Lung (tissue), 12 donors: ENCODE measurements around the gene TRIM63. TPM values are rescaled to one million over a fixed set of nuclear protein-coding genes. Genes with fewer than 3 reads are reported as not detected.

Experiments used
- ATAC-seq: fragments of 200-7000 bp; cut with Tn5 transposase; one replicate; pipeline ENCODE4 v1.9.1; 2020; ENCODE audit warnings: moderate number of reproducible peaks; ENCODE audit not compliant: insufficient read depth, low FRiP score
- DNase-seq, 3 donors: peaks; one replicate each; pipeline ENCODE4 v3.0.0-alpha.2; 2013 to 2017
- H3K27ac ChIP-seq, 2 donors: one replicate each; pipeline ENCODE4 v1.5.1; 2013; ENCODE audit warnings: mild to moderate bottlenecking in 2 of 2, moderate library complexity in 2 of 2, control low read depth in 1 of 2, inconsistent platforms in 1 of 2, low read depth in 1 of 2, low read length in 1 of 2
- H3K27me3 ChIP-seq, 3 donors: one replicate each; pipeline ENCODE4 v1.5.1; 2013; ENCODE audit warnings: low read length in 2 of 3; ENCODE audit not compliant: control insufficient read depth in 3 of 3, insufficient read depth in 3 of 3
- H3K36me3 ChIP-seq, 4 donors: one replicate each; pipeline ENCODE4 v1.5.1; 2013; ENCODE audit warnings: low read length in 4 of 4, mild to moderate bottlenecking in 1 of 4, moderate library complexity in 1 of 4; ENCODE audit not compliant: control insufficient read depth in 4 of 4, insufficient read depth in 4 of 4
- H3K4me1 ChIP-seq, 5 donors: one replicate each; pipeline ENCODE4 v1.5.1; 2013; ENCODE audit warnings: low read length in 5 of 5, mild to moderate bottlenecking in 2 of 5, moderate library complexity in 1 of 5; ENCODE audit not compliant: control insufficient read depth in 5 of 5, insufficient read depth in 5 of 5
- H3K4me3 ChIP-seq: one replicate; pipeline ENCODE4 v1.5.1; 2013; ENCODE audit warnings: mild to moderate bottlenecking, control low read depth, moderate library complexity
- H3K9ac ChIP-seq, 2 donors: one replicate each; pipeline ENCODE4 v1.5.1; 2013; ENCODE audit warnings: low read length in 2 of 2, control low read depth in 1 of 2; ENCODE audit not compliant: insufficient read depth in 1 of 2
- H3K9me3 ChIP-seq, 4 donors: one replicate each; pipeline ENCODE4 v1.5.1; 2013; ENCODE audit warnings: low read length in 3 of 4, mild to moderate bottlenecking in 1 of 4, moderate library complexity in 1 of 4; ENCODE audit not compliant: control insufficient read depth in 4 of 4, insufficient read depth in 3 of 4
- CTCF ChIP-seq: IDR thresholded peaks from 2 replicates; pipeline ENCODE4 v1.5.1; 2012; ENCODE audit warnings: mild to moderate bottlenecking; ENCODE audit errors: control extremely low read depth, extremely low read depth
- WGBS, 2 donors: extraction: QIAGEN DNeasy Blood & Tissue Kit; methylation state at CpG; one replicate each; pipeline ENCODE4 v1.1.7; 2013; 5-methylcytosine and 5-hydroxymethylcytosine counted together
- polyA plus RNA-seq, 2 donors: library from polyadenylated mRNA; stranded (reverse); fragments of 200-250 nt; gene quantifications; one replicate each; pipeline ENCODE4 v1.2.1, GENCODE V29; 2013
- total RNA-seq, 2 donors: library from RNA; depleted of rRNA in 1 of 2; stranded (reverse); fragments of >200 nt in 1 of 2; gene quantifications; one replicate each; pipeline ENCODE4 v1.2.1, GENCODE V29; 2014 to 2021
- donor health status: control.
- donor health status: control.
- donor health status: Bipolar disorder and iron deficiency.
- donor health status: healthy.
- donor health status: DM: yes; HTN: yes; CAD: no.

Gene TRIM63
- total and polyA plus RNA-seq, 4 donors = 0.12 to 0.31 (median 0.19) TPM

GRCh38 chr1:26023009-26023408 lies 44.4 kb downstream of the TRIM63 start:
- Histone ChIP-seq H3K9me3 (no peaks in the 10 kb centered on the region), H3K4me1 (peaks cover 0 to 13% (median 0%) of the 10 kb centered on the region in 5 donors), H3K27ac (peak overlapping the region in 1 of 2 donors; percentile 51), H3K36me3 (no peaks in the 10 kb centered on the region), H3K4me3 (no peak overlapping the region), H3K9ac (no peak overlapping the region), H3K27me3 (no peaks in the 10 kb centered on the region)
- TF ChIP-seq CTCF = no peak
- ATAC-seq (no peak), DNase-seq (no peak)
- WGBS, 2 donors = 87 to 93% methylated on average over 13 of the region's 13 CpGs

- DNase-seq (no peak), ATAC-seq (no peak)
- WGBS, 2 donors = 80 to 89% methylated on average over 8 of the region's 8 CpGs
- Histone ChIP-seq H3K27me3 (no peaks in the 10 kb centered on the region), H3K36me3 (no peaks in the 10 kb centered on the region), H3K9me3 (no peaks in the 10 kb centered on the region), H3K4me3 (no peak overlapping the region), H3K4me1 (peaks cover 0 to 13% (median 0%) of the 10 kb centered on the region in 5 donors), H3K9ac (no peak overlapping the region), H3K27ac (peak overlapping the region in 1 of 2 donors; percentile 90)
- no peak for TF ChIP-seq CTCF
Measured at GRCh38 chr1:26022404-26022779, 45.0 kb downstream of the TRIM63 start.

GRCh38 chr1:26021647-26022403 lies 45.6 kb downstream of the TRIM63 start, which contains the start of gene EXTL1:
TSS of gene EXTL1 (plus strand) at chr1:26021775. CDS start at chr1:26022647, 872 bp downstream.
- 50 to 62% methylated on average over 15 of the region's 15 CpGs for WGBS, 2 donors
- peak; percentile 74 to 81 (median 77) for DNase-seq
- H3K9ac ChIP-seq = no peak within 1 kb of the TSS
- H3K9me3 ChIP-seq = no peaks in the 10 kb centered on the region
- peaks cover 0 to 13% (median 4%) of the 10 kb centered on the region in 5 donors for H3K4me1 ChIP-seq
- H3K27me3 ChIP-seq = no peaks in the 10 kb centered on the region
- no peak within 1 kb of the TSS for H3K4me3 ChIP-seq
- no peak for TF ChIP-seq CTCF
- no peak for ATAC-seq
- peak within 1 kb of the TSS; percentile 28 to 90 for H3K27ac ChIP-seq
- no peaks in the 10 kb centered on the region for H3K36me3 ChIP-seq
